Smooth muscle cell (in vitro differentiated cells): ENCODE data around the gene THBS2. TPM values are rescaled to one million over a fixed set of nuclear protein-coding genes. Genes with fewer than 3 reads are reported as not detected.

Experiments
- DNase-seq: peaks from one replicate; lab custom pipeline; 2025; ENCODE audit not compliant: unreplicated experiment; lab: John Stamatoyannopoulos, UW
- H2AFZ ChIP-seq: fragments of 200-600 bp; sonication (generic); 2 replicates; pipeline ENCODE4 v1.6.0; 2016; ENCODE audit warnings: antibody characterized with exemption, low read depth, mild to moderate bottlenecking
- H3F3A ChIP-seq: fragments of 200-600 bp; sonication (generic); 2 replicates; pipeline ENCODE4 v1.6.0; 2017; ENCODE audit warnings: antibody characterized with exemption, low read depth
- H3K27ac ChIP-seq: fragments of 200-600 bp; sonication (generic); 2 replicates; pipeline ENCODE4 v1.5.1; 2016; ENCODE audit warnings: low read depth, mild to moderate bottlenecking
- H3K27me3 ChIP-seq: fragments of 200-600 bp; sonication (generic); 2 replicates; pipeline ENCODE4 v1.6.1; 2016; ENCODE audit warnings: low read depth, mild to moderate bottlenecking
- H3K36me3 ChIP-seq: fragments of 200-600 bp; sonication (generic); 2 replicates; pipeline ENCODE4 v1.5.1; 2016; ENCODE audit warnings: low read depth
- H3K4me1 ChIP-seq: fragments of 200-600 bp; sonication (generic); 2 replicates; pipeline ENCODE4 v1.5.1; 2016; ENCODE audit warnings: low read depth
- H3K4me2 ChIP-seq: fragments of 200-600 bp; sonication (generic); 2 replicates; pipeline ENCODE4 v1.6.0; 2016; ENCODE audit warnings: mild to moderate bottlenecking
- H3K4me3 ChIP-seq: fragments of 200-600 bp; sonication (generic); 2 replicates; pipeline ENCODE4 v1.5.1; 2016; ENCODE audit warnings: mild to moderate bottlenecking
- H3K79me2 ChIP-seq: fragments of 200-600 bp; sonication (generic); 2 replicates; pipeline ENCODE4 v1.6.0; 2016; ENCODE audit warnings: low read depth, mild to moderate bottlenecking
- H3K9ac ChIP-seq: fragments of 200-600 bp; sonication (generic); 2 replicates; pipeline ENCODE4 v1.6.0; 2016; ENCODE audit warnings: low read depth
- H3K9me3 ChIP-seq: fragments of 200-600 bp; sonication (generic); replicated peaks from 2 replicates; pipeline ENCODE4 v1.5.1; 2016; ENCODE audit warnings: low read depth
- H4K20me1 ChIP-seq: fragments of 200-600 bp; sonication (generic); 2 replicates; pipeline ENCODE4 v1.6.0; 2016; ENCODE audit warnings: low read depth
- CTCF ChIP-seq: fragments of 200-600 bp; sonication (generic); IDR thresholded peaks from 2 replicates; pipeline ENCODE4 v1.5.1; 2017; ENCODE audit warnings: borderline replicate concordance, mild to moderate bottlenecking, antibody characterized with exemption; ENCODE audit not compliant: insufficient read depth, poor library complexity, severe bottlenecking
- WGBS: methylation state at CpG from one replicate; pipeline ENCODE4 v1.1.7; 2016; ENCODE audit warnings: low lambda C conversion rate; 5-methylcytosine and 5-hydroxymethylcytosine counted together
- polyA plus RNA-seq: library from polyadenylated mRNA; unstranded; fragments of >200 nt; fragmentation: Nextera tagmentation; extraction: Ambion mirVana; gene quantifications from 2 replicates; pipeline ENCODE4 v1.2.1, GENCODE V29; 2016
- total RNA-seq: library from RNA; depleted of rRNA; stranded (reverse); fragments of >200 nt; gene quantifications from 2 replicates; pipeline ENCODE4 v1.2.3, GENCODE V29; 2014

Gene THBS2
- total and polyA plus RNA-seq, 2 experiments from 2014 or later = 10.1 to 13.9 TPM

GRCh38 chr6:169236545-169236944, 17.1 kb downstream of the THBS2 start:
- H3K27ac ChIP-seq = no peak overlapping the region
- H3K79me2 ChIP-seq = no peaks in the 10 kb centered on the region
- 95% methylated on average over 8 of the region's 8 CpGs for WGBS
- no peaks in the 10 kb centered on the region for H3K27me3 ChIP-seq
- no peak overlapping the region for H3K4me2 ChIP-seq
- H2AFZ ChIP-seq = no peak overlapping the region
- no peaks in the 10 kb centered on the region for H3K4me1 ChIP-seq
- H3K9me3 ChIP-seq = no peaks in the 10 kb centered on the region
- H3K4me3 ChIP-seq = no peak overlapping the region
- TF ChIP-seq CTCF = no peak
- DNase-seq = no peak
- H3K36me3 ChIP-seq = no peaks in the 10 kb centered on the region
- H3F3A ChIP-seq = no peaks in the 10 kb centered on the region
- H3K9ac ChIP-seq = no peak overlapping the region
- H4K20me1 ChIP-seq = no peaks in the 10 kb centered on the region

GRCh38 chr6:169235286-169235685, 18.4 kb downstream of the THBS2 start:
- H3K27me3 ChIP-seq = no peaks in the 10 kb centered on the region
- no peaks in the 10 kb centered on the region for H3F3A ChIP-seq
- no peak overlapping the region for H2AFZ ChIP-seq
- H3K9me3 ChIP-seq = no peaks in the 10 kb centered on the region
- no peak overlapping the region for H3K27ac ChIP-seq
- H3K4me1 ChIP-seq = no peaks in the 10 kb centered on the region
- no peak for DNase-seq
- 96% methylated on average over 9 of the region's 11 CpGs for WGBS
- H3K79me2 ChIP-seq = no peaks in the 10 kb centered on the region
- H3K4me3 ChIP-seq = no peak overlapping the region
- no peaks in the 10 kb centered on the region for H3K36me3 ChIP-seq
- no peak overlapping the region for H3K9ac ChIP-seq
- no peak for TF ChIP-seq CTCF
- H3K4me2 ChIP-seq = no peak overlapping the region
- H4K20me1 ChIP-seq = no peaks in the 10 kb centered on the region

GRCh38 chr6:169234634-169235033, 19.0 kb downstream of the THBS2 start:
- Histone ChIP-seq H3K36me3 (no peaks in the 10 kb centered on the region), H3K79me2 (no peaks in the 10 kb centered on the region), H3F3A (no peaks in the 10 kb centered on the region), H3K9ac (no peak overlapping the region), H3K4me3 (no peak overlapping the region), H3K4me1 (no peaks in the 10 kb centered on the region), H4K20me1 (no peaks in the 10 kb centered on the region), H2AFZ (no peak overlapping the region), H3K9me3 (no peaks in the 10 kb centered on the region), H3K27ac (no peak overlapping the region), H3K27me3 (no peaks in the 10 kb centered on the region), H3K4me2 (no peak overlapping the region)
- TF ChIP-seq CTCF = no peak
- 97% methylated on average over 18 of the region's 18 CpGs for whole genome bisulfite sequencing
- no peak for DNase-seq

GRCh38 chr6:169233832-169234231, 19.8 kb downstream of the THBS2 start:
- Histone ChIP-seq H3K79me2 (no peaks in the 10 kb centered on the region), H3K4me3 (no peak overlapping the region), H4K20me1 (no peaks in the 10 kb centered on the region), H3F3A (no peaks in the 10 kb centered on the region), H3K9me3 (no peaks in the 10 kb centered on the region), H3K36me3 (no peaks in the 10 kb centered on the region), H3K27ac (no peak overlapping the region), H3K27me3 (no peaks in the 10 kb centered on the region), H3K4me1 (no peaks in the 10 kb centered on the region), H3K9ac (no peak overlapping the region), H2AFZ (no peak overlapping the region), H3K4me2 (no peak overlapping the region)
- no peak for DNase-seq
- WGBS = 88% methylated on average over 4 of the region's 6 CpGs
- no peak for TF ChIP-seq CTCF
